Measurements from ENCODE around the gene INO80B.
"Not testable (repeated sequence)": the region's sequence is repeated elsewhere in the genome, so short reads cannot be mapped to it uniquely, and the experiment has no call there.

The INO80B gene

DNA sequence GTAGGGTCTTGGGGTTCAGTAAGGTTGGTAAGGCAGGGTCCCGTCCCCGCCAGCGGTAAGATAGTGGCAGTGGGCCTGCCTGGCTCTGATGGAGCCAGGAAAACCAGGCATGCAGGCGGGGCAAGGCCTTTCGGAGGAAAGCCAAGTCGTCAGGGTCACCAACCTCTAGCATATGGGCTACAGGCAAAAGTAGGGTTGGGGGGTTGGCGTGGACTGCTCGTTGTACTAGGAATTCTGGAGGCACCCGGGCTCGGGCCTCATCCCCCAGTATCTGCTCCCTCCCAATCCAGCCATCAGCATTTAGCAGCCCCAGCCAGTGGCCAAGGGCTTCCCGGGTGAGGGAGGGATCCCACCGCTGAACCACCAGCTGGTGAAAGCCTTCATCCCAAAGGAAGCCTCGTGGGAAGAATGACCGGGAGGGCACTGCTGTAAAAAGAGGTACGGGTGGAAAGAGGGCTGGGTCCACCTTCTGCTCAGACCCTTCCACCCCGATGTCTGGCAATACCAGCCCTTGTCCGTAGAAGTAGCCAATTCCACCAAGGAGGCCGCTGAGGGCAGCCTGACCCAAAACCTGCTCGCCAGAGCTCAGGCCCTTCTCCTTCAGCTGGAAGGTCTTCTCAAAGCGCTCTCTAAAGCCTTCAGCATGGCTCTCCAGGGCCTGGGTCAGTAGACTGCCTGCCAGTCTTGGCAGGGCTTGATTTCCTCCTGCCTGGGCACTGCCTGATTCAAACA is 7.3 kb downstream of the INO80B start:
- Histone ChIP-seq H3K18ac (ENCODE audit: low read length) (no peak overlapping the region), H2BK120ac (ENCODE audit: insufficient read depth, low read length, poor library complexity) (no peak overlapping the region), H3K4me3 (ENCODE audit: low read depth, low read length) (no peak overlapping the region), H3K36me3 (ENCODE audit: control insufficient read depth in 1 of 2, insufficient read depth in 2 of 2, low read length in 2 of 2) (peaks cover 34 to 36% of the 10 kb centered on the region in 2 experiments), H3K4me2 (ENCODE audit: low read length) (no peak overlapping the region), H2AFZ (ENCODE audit: insufficient read depth, low read length, poor library complexity) (no peak overlapping the region), H3K4me1 (ENCODE audit: control insufficient read depth in 1 of 2, insufficient read depth in 2 of 2, low read length in 2 of 2) (peaks cover 6 to 12% of the 10 kb centered on the region in 2 experiments), H3K79me1 (ENCODE audit: low read length) (peaks cover 19% of the 10 kb centered on the region), H4K12ac (ENCODE audit: low read depth, low read length) (no peak overlapping the region), H3K27ac (ENCODE audit: low read depth, low read length) (no peak overlapping the region), H4K91ac (ENCODE audit: low read depth, low read length) (no peak overlapping the region), H3K14ac (ENCODE audit: low read length) (no peak overlapping the region), H3K27me3 (ENCODE audit: insufficient read depth, low read length) (no peaks in the 10 kb centered on the region), H4K8ac (ENCODE audit: low read depth, low read length) (no peak overlapping the region), H3K9me3 (ENCODE audit: insufficient read depth, low read depth, low read length) (peaks cover 5% of the 10 kb centered on the region), H3K4ac (ENCODE audit: low read depth, low read length) (no peak overlapping the region), H2BK12ac (ENCODE audit: low read length) (no peak overlapping the region), H3K79me2 (ENCODE audit: control insufficient read depth, insufficient read depth, low read length, poor library complexity) (peaks cover 19% of the 10 kb centered on the region), H3K9ac (ENCODE audit: low read length) (no peak overlapping the region), H3K23ac (ENCODE audit: low read length) (no peak overlapping the region), H2BK5ac (ENCODE audit: low read depth, low read length, poor library complexity) (no peak overlapping the region), H2AK5ac (ENCODE audit: low read length) (no peak overlapping the region)
- no peak for DNase-seq
- no CpG with 5 or more reads among the region's 20 CpGs for WGBS (ENCODE audit: extremely low coverage, insufficient coverage, insufficient read length)

DNA sequence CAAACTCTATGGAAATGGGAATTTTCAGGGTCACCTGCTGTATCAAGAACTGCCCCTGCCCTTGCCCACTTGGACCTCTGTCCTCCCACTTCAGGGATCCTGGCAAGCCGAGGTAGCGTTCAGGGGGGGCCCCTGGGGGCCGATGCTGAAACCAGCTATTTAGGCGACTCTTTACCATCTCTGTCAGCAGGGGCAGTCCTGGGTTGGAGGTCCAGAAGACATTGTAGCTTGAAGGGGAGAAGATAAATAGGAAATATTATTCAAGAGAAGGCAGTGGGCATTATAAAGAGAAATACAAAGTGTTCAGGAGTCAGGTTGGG is 7.9 kb downstream of the INO80B start:
- H4K12ac ChIP-seq (ENCODE audit: low read depth, low read length) = no peak overlapping the region
- no peak overlapping the region for H2BK5ac ChIP-seq (ENCODE audit: low read depth, low read length, poor library complexity)
- peaks cover 34 to 36% of the 10 kb centered on the region in 2 experiments for H3K36me3 ChIP-seq (ENCODE audit: control insufficient read depth in 1 of 2, insufficient read depth in 2 of 2, low read length in 2 of 2)
- H2AFZ ChIP-seq (ENCODE audit: insufficient read depth, low read length, poor library complexity) = no peak overlapping the region
- peaks cover 17% of the 10 kb centered on the region for H3K79me2 ChIP-seq (ENCODE audit: control insufficient read depth, insufficient read depth, low read length, poor library complexity)
- no peak overlapping the region for H3K14ac ChIP-seq (ENCODE audit: low read length)
- peaks cover 5% of the 10 kb centered on the region for H3K9me3 ChIP-seq (ENCODE audit: insufficient read depth, low read depth, low read length)
- no peak overlapping the region for H2BK12ac ChIP-seq (ENCODE audit: low read length)
- peaks cover 15% of the 10 kb centered on the region for H3K79me1 ChIP-seq (ENCODE audit: low read length)
- no peak overlapping the region for H2BK120ac ChIP-seq (ENCODE audit: insufficient read depth, low read length, poor library complexity)
- DNase-seq = no peak
- H3K4me2 ChIP-seq (ENCODE audit: low read length) = no peak overlapping the region
- no peak overlapping the region for H3K4ac ChIP-seq (ENCODE audit: low read depth, low read length)
- no peak overlapping the region for H4K8ac ChIP-seq (ENCODE audit: low read depth, low read length)
- peaks cover 6 to 12% of the 10 kb centered on the region in 2 experiments for H3K4me1 ChIP-seq (ENCODE audit: control insufficient read depth in 1 of 2, insufficient read depth in 2 of 2, low read length in 2 of 2)
- WGBS (ENCODE audit: extremely low coverage, insufficient coverage, insufficient read length) = no CpG with 5 or more reads among the region's 4 CpGs
- H3K27ac ChIP-seq (ENCODE audit: low read depth, low read length) = no peak overlapping the region
- no peak overlapping the region for H3K9ac ChIP-seq (ENCODE audit: low read length)
- H2AK5ac ChIP-seq (ENCODE audit: low read length) = no peak overlapping the region
- H3K23ac ChIP-seq (ENCODE audit: low read length) = no peak overlapping the region
- no peak overlapping the region for H4K91ac ChIP-seq (ENCODE audit: low read depth, low read length)
- H3K4me3 ChIP-seq (ENCODE audit: low read depth, low read length) = no peak overlapping the region
- no peaks in the 10 kb centered on the region for H3K27me3 ChIP-seq (ENCODE audit: insufficient read depth, low read length)
- no peak overlapping the region for H3K18ac ChIP-seq (ENCODE audit: low read length)

DNA sequence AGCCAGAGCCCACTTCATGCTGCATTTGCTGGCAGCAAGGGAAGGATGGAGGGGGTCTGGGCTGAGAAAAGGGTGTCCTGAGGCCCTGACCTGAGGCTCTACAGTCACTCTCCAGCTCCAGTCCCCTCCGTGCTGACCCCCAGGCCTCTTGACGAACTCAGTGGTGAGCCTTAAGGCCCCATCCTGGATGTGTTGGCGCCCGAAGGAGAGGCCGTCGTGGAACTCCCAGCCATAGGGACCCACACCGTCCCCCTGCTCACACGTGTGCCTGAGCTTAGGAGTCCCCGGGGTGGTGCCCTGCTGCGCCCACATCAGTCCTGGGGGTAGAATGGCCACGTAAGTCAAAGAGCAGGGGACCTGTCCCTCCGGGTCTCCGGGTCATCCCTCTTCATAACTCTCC is 9.5 kb downstream of the INO80B start:
- no peak for DNase-seq
- Histone ChIP-seq H3K23ac (ENCODE audit: low read length) (peak overlapping the region; percentile 46), H3K79me2 (ENCODE audit: control insufficient read depth, insufficient read depth, low read length, poor library complexity) (peaks cover 9% of the 10 kb centered on the region), H2BK120ac (ENCODE audit: insufficient read depth, low read length, poor library complexity) (peak overlapping the region; percentile 29), H3K79me1 (ENCODE audit: low read length) (peaks cover 8% of the 10 kb centered on the region), H3K4me3 (ENCODE audit: low read depth, low read length) (peak overlapping the region; percentile 99), H4K91ac (ENCODE audit: low read depth, low read length) (peak overlapping the region; percentile 59), H3K36me3 (ENCODE audit: control insufficient read depth in 1 of 2, insufficient read depth in 2 of 2, low read length in 2 of 2) (peaks cover 34% of the 10 kb centered on the region in 2 experiments), H2BK12ac (ENCODE audit: low read length) (peak overlapping the region; percentile 7), H4K12ac (ENCODE audit: low read depth, low read length) (peak overlapping the region; percentile 49), H2BK5ac (ENCODE audit: low read depth, low read length, poor library complexity) (peak overlapping the region; percentile 34), H3K4me2 (ENCODE audit: low read length) (peak overlapping the region; percentile 96), H3K18ac (ENCODE audit: low read length) (peak overlapping the region; percentile 60), H3K4ac (ENCODE audit: low read depth, low read length) (peak overlapping the region; percentile 96), H3K27me3 (ENCODE audit: insufficient read depth, low read length) (no peaks in the 10 kb centered on the region), H3K27ac (ENCODE audit: low read depth, low read length) (no peak overlapping the region), H4K8ac (ENCODE audit: low read depth, low read length) (peak overlapping the region; percentile 68), H2AK5ac (ENCODE audit: low read length) (peak overlapping the region; percentile 93), H3K9me3 (ENCODE audit: insufficient read depth, low read depth, low read length) (peaks cover 5% of the 10 kb centered on the region), H3K14ac (ENCODE audit: low read length) (peak overlapping the region; percentile 95), H2AFZ (ENCODE audit: insufficient read depth, low read length, poor library complexity) (peak overlapping the region; percentile 55), H3K9ac (ENCODE audit: low read length) (peak overlapping the region; percentile 94), H3K4me1 (ENCODE audit: control insufficient read depth in 1 of 2, insufficient read depth in 2 of 2, low read length in 2 of 2) (peaks cover 4 to 8% of the 10 kb centered on the region in 2 experiments)
- no CpG with 5 or more reads among the region's 13 CpGs for WGBS (ENCODE audit: extremely low coverage, insufficient coverage, insufficient read length)

DNA sequence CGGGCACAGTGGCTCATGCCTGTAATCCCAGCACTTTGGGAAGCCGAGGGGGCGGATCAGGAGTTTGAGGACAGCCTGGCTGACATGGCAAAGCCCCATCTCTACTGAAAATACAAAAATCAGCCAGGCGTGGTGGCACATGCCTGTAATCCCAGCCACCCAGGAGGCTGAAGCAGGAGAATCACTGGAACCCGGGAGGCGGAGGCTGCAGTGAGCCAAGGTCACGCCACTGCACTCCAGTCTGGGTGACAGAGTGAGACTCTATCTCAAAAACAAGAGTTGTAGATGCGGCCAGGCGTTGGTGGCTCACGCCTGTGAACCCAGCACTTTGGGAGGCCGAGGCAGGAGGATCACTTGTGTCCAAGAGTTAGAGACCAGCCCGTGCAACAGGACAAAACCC is 15.9 kb downstream of the INO80B start:
- no CpG with 5 or more reads among the region's 12 CpGs for WGBS (ENCODE audit: extremely low coverage, insufficient coverage, insufficient read length)
- not testable (repeated sequence) for H4K91ac ChIP-seq (ENCODE audit: low read depth, low read length)

More for the DNA sequence above, 15.9 kb downstream of the INO80B start:
- H2BK5ac ChIP-seq (ENCODE audit: low read depth, low read length, poor library complexity); H3K23ac ChIP-seq (ENCODE audit: low read length); H3K14ac ChIP-seq (ENCODE audit: low read length); H3K27ac ChIP-seq (ENCODE audit: low read depth, low read length); H4K12ac ChIP-seq (ENCODE audit: low read depth, low read length); H3K18ac ChIP-seq (ENCODE audit: low read length); H3K4me1 ChIP-seq (ENCODE audit: control insufficient read depth in 1 of 2, insufficient read depth in 2 of 2, low read length in 2 of 2); H3K9me3 ChIP-seq (ENCODE audit: insufficient read depth, low read depth, low read length); H2BK120ac ChIP-seq (ENCODE audit: insufficient read depth, low read length, poor library complexity); DNase-seq; H3K4me3 ChIP-seq (ENCODE audit: low read depth, low read length); H3K79me2 ChIP-seq (ENCODE audit: control insufficient read depth, insufficient read depth, low read length, poor library complexity); H2AFZ ChIP-seq (ENCODE audit: insufficient read depth, low read length, poor library complexity); H2AK5ac ChIP-seq (ENCODE audit: low read length); H3K27me3 ChIP-seq (ENCODE audit: insufficient read depth, low read length); H4K8ac ChIP-seq (ENCODE audit: low read depth, low read length); H3K4ac ChIP-seq (ENCODE audit: low read depth, low read length); H3K9ac ChIP-seq (ENCODE audit: low read length); H2BK12ac ChIP-seq (ENCODE audit: low read length); H3K79me1 ChIP-seq (ENCODE audit: low read length); H3K4me2 ChIP-seq (ENCODE audit: low read length): not testable (repeated sequence)
- H3K36me3 ChIP-seq (ENCODE audit: control insufficient read depth in 1 of 2, insufficient read depth in 2 of 2, low read length in 2 of 2) = peaks cover 12 to 15% of the 10 kb centered on the region in 2 experiments
